Stimulated activated CD8-positive, alpha-beta memory T cell treated with anti-CD3 and anti-CD28 coated beads, Interleukin-7, amount 100 ng/mL, for 24 hours (primary cell): ENCODE results near the gene NCAPG2.
"Not testable (repeated sequence)": the region's sequence is repeated elsewhere in the genome, so short reads cannot be mapped to it uniquely, and the experiment has no call there.

Experiments
- DNase-seq: peaks from one replicate; pipeline ENCODE4 v3.0.0-alpha.2; 2020; ENCODE audit warnings: low read depth

NCAPG2 gene

GRCh38 chr7:158633055-158633956 lies 71.3 kb downstream of the NCAPG2 start:
- DNase-seq: no peak

DNA sequence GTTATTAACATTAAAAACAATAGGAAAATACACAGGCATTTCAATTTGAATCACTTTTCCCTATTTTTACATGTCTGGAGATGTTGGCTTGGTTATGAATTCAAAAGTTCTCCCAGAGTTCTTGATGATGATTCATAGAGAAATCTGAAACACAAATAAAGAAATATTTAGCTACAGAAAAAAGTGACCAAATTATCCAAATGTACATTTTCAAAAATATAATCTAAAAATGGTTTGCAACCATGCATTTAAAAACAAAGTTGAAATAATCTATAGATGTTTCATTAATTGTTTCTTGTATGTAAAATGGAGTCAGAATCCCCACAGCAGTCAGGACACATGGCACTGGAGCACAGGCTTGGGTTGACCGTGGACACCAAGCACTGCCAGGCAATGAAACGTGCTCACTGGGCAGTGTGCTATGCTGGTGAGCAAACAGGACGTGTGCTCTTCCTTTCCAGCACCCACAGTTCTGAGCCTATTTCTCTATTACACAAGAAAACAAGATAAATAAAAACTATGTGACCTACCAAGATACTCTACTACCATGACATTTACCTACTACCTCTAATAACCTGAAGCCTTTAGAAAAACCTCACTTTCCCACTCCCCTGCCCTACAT lies 72.9 kb downstream of the NCAPG2 start:
- DNase-seq: no peak

DNA sequence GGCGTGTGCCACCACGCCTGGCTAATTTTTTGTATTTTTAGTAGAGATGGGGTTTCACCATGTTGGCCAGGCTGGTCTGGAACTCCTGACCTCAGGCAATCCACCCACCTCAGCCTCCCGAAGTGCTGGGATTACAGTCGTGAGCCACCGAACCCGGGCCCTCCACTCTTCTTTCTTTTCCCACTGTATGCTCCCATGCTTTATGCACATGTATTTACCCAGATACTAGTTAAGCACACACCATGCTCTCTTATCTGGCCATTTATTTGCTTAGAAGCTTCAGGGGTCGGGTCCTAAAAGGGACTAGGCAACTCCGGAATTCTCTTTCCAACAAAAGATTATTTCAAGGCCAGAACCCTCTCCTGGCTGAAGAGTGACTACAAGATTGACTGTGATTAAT lies 78.3 kb downstream of the NCAPG2 start:
- DNase-seq: not testable (repeated sequence)

- DNase-seq: no peak
Measured at GRCh38 chr7:158623241-158623640, 81.4 kb downstream of the NCAPG2 start.

DNA sequence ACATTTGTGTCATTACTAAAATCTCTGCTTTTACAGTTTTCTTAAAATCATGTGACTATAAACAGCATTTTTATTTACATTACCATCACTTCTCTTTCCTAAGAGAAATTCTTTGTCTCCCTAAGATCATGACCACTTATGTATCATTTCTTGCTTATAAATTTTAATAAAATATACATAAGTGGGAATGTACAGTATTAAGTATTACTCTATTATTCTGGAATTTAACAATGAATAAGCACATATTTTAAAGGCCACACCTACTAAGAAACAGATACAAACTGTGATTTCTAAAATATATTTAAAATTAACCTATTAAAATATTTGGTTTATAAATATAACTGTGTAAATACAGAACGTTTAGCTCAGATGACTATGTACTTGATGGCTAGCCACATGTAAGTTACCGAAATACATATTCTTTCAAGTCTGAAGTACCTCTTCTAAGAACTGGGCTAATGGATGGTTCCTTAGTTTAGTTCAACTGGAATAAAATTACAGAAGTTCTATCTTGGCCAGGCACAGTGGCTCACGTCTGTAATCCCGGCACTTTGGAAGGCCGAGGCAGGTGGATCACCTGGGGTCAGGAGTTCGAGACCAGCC lies 83.7 kb downstream of the NCAPG2 start:
- DNase-seq: no peak

DNA sequence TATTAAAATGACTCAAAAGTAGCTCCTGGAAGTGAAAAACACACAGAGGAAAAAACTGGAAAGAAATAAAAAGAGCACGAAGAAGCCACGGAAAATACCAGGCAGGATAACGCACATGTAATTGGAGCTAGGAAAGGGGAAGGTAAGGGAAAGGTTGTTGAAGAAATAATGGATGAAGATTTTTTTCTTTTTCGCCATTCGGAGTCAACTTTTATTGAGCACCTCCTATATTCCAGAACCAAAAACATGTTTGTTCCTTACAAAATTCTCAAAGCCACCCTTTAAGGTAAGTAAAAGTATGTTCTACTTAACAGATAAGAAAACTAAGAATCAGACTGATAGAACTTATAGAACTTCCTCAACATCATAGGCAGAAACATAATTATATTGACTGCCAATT lies 84.2 kb downstream of the NCAPG2 start:
- DNase-seq: no peak

GRCh38 chr7:158618745-158619140 lies 85.9 kb downstream of the NCAPG2 start:
- DNase-seq: no peak

- DNase-seq: no peak
Measured at GRCh38 chr7:158617737-158618128, 86.9 kb downstream of the NCAPG2 start.

DNA sequence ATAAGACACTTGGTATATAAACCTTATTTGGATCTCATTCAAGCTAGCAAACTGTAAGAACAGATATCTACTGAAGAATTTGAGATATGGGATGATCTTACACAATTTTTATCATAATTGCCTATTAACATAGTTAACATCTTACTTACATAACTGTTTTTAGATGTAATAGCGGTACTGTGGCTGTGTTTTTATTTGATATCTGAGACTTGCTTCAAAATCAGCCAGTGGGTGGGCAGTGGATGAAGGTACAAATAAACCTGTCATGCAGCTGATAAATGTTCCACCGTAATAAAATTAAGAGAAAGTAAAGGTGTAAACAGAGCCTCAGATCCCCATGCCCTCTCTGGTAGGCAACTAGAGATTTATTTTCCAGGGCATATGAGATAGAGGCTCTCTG lies 88.6 kb downstream of the NCAPG2 start:
- no peak for DNase-seq

- DNase-seq: no peak
Measured at GRCh38 chr7:158614700-158615099, 89.9 kb downstream of the NCAPG2 start.

- DNase-seq: no peak
Measured at GRCh38 chr7:158613481-158613880, 91.1 kb downstream of the NCAPG2 start.

- no peak for DNase-seq
Measured at GRCh38 chr7:158612546-158612945, 92.1 kb downstream of the NCAPG2 start.

- no peak for DNase-seq
Measured at GRCh38 chr7:158611541-158611940, 93.1 kb downstream of the NCAPG2 start.

DNA sequence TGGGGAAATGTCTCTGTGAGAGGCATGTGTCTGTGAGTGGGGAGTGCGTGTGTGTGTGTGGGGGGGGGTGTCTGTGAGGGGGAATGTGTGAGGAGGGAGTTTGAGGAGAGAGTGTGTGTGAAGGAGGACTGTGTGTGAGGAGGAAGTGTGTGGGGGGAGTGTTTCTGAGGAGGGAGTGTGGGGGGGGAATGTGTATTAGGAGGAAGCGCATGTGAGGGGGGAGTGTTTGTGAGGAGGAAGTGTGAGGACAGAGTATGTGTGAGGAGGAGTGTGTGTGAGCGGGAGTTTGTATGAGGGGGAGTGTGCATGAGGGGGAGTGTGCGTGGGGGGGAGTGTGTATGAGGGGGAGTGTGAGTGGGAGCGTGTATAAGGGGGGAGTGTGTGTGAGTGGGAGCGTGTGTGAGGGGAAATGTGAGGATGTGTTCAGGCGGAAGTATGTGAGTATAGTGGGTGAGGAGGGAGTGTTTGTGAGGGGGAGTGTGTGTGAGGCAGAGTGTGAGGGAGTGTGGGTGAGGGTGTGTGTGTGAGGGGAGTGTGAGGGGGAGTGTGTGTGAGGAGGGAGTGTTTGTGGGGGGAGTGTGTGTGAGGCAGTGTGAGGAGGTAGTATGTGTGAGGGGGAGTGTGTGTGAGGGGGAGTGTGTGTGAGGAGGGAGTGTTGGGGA lies 95.2 kb downstream of the NCAPG2 start:
- DNase-seq: no peak

DNA sequence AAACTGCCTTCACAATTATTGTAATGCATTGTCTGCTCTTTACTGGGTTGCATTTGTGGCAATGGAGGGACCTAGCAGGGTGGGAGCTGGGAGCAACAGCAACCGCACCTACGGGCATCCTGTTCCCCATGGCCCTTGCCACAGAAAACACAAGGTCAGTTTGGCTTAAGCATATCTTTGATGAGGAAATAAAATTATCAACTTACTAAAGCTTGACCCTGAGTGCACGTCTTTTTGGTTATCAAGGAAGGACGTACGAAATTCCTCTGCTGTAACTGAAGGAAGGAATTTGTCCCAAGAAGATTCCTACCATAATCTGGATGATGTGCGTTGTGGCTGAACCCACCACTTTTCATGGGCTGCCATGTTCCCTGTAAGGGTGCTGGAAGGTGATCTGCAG lies 97.0 kb downstream of the NCAPG2 start:
- no peak for DNase-seq

- DNase-seq: no peak
Measured at GRCh38 chr7:158606671-158607424, 97.8 kb downstream of the NCAPG2 start.

DNA sequence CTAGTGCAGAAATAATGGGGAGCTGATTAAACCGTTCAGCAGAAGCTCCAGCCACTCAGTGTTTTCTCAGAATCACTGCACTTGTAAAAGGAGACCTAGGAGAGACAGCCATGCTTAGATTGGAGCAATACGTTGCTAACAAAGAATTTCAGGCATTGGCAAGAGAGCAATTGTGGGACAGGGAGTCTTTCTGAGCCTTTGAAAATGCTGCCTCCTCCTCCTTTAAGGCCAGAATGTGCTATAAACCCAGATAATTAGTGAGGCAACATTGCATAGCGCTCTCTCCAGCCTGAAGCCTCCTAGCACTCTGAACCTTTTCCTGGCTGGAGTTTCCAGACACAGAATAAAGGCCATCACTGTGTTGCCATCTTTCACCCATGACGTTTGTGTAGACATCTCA lies 98.5 kb downstream of the NCAPG2 start:
- DNase-seq: no peak

- DNase-seq: no peak
Measured at GRCh38 chr7:158603773-158604755, 100.5 kb downstream of the NCAPG2 start.

GRCh38 chr7:158602905-158603772 lies 101.5 kb downstream of the NCAPG2 start:
- DNase-seq: no peak

DNA sequence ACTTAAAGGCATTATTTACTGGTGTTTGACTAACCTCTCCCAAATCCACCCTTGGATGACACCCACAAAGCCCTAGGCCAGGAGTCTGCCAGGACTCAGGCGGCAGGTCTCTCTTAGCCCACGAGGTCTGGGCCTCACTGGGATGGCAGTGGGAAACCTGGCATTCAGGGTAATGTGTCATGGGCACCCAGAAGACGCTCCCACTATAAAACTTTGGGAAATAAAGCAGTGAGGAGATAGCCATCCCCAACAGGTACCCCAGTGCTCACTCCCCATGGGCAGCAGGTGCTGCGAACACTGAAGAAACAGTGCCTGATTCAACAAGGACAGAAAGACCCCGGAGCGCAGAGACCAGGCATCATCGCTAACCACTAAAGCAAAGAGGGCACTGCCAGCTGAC lies 102.6 kb downstream of the NCAPG2 start:
- no peak for DNase-seq
